Body of pancreas (tissue), 4 donors: ENCODE results near the gene SKIC3.

Experiments
- CTCF ChIP-seq, 7 experiments: fragments of 450-650 bp in 4 of 7; fragments of 200-600 bp in 3 of 7; sonication (generic) in 3 of 7; IDR thresholded peaks; one replicate each; pipeline ENCODE4 v1.5.1; 2016 to 2019; ENCODE audit warnings: antibody characterized with exemption in 7 of 7
- POLR2A ChIP-seq, 3 donors: fragments of 450-650 bp; IDR thresholded peaks; one replicate each; pipeline ENCODE4 v1.6.1; 2016; ENCODE audit warnings: antibody characterized with exemption in 3 of 3, mild to moderate bottlenecking in 2 of 3

DNA sequence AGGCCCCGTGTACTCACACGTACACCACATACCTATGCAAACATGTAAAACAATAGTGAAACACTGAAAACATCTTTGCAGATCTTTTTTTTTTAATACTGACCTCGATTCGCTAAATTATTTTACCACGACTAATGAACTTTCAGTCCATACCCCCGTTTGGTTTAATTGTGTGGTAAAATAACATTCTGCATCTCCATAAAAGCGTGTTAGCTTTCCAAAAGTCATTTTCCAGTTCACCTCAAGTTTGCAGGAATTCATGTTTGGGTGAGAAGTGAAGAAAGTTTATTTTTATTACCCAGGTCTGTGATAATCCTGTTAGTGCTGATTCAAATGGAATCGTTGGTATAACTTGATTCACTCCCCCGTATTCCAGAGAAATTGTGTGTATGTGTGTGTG is 776 bp upstream of the SKIC3 start:
- TF ChIP-seq CTCF (IDR thresholded peaks at IDR 0.05) (no peak), POLR2A (IDR thresholded peaks at IDR 0.05) (no peak)
